VCaP (cell line): ENCODE data around the gene PI4KA.
"Not testable (repeated sequence)": the region's sequence is repeated elsewhere in the genome, so short reads cannot be mapped to it uniquely, and the experiment has no call there.

ENCODE experiments used
- H3K27ac ChIP-seq: fragments of 450-650 bp; 2 replicates; pipeline ENCODE4 v1.5.1; 2017
- CTCF ChIP-seq: fragments of 450-650 bp; conservative IDR thresholded peaks from 2 replicates; pipeline ENCODE4 v1.5.1; 2017; ENCODE audit warnings: mild to moderate bottlenecking, moderate library complexity

The PI4KA gene

GRCh38 chr22:20673295-20674195 is 185.1 kb downstream of the PI4KA start:
- H3K27ac ChIP-seq: no peak overlapping the region
- TF ChIP-seq CTCF: no peak

DNA sequence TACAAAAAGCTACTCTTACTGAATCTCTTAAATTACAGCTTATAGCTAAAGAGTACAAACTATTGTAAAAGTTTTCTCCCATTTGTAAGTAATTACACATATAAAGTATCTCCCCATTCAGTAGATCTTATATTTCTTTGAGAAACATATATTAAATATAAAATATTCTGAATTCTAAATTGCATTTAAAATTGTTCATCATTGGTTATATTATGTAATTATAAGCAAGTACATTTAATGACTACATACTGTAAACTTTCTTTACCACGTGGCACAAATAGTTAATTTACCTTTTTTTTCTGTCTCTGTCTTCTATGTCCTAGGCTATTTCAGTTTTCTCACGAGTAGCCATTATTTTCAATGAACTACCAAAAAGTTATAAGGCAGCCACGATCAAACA is 185.9 kb downstream of the PI4KA start:
- no peak overlapping the region for H3K27ac ChIP-seq
- no peak for TF ChIP-seq CTCF

DNA sequence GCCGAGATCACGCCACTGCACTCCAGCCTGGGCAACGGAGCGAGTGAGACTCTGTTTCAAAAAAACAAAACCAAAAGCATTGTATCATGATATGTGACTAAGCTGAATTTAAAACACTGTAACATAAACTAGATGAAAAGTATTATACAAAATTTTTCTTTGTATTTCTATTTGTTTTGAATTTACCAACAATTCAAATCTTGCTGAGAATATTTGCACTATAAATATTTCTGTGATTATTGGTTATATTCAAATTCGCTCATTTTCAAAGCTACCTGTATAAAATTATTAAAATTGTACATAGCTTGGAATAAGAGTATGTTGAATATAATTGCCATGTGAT is 186.6 kb downstream of the PI4KA start:
- no peak for TF ChIP-seq CTCF
- no peak overlapping the region for H3K27ac ChIP-seq

DNA sequence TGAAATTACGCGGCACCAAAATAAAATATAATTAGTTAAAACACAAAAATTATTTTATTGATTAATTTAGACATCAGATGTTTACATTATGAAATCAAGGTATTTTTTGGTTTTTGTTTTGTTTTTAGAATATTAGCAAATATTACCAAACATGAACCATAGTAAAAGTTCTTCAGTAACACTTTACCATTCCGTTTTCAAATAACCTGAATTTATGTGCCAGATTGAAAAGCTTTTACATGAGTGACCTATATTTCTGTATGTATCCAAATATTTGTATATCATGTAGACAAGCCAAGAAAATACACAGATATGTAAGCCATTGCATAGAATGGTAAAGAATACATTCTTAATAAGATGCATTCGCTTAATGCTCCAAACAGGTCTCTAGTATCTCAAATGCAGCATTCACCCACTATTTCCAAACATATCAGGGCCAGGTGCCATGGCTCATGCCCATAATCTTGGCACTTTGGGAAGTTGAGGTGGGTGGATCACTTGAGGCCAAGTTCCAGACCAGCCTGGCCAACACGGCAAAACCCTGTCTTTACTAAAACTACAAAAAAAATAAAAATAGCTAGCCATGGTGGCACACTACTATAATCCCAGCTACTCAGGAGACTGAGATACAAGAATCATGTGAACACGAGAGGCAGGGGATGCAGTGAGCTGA is 187.1 kb downstream of the PI4KA start:
- no peak for TF ChIP-seq CTCF
- H3K27ac ChIP-seq: no peak overlapping the region

- not testable (repeated sequence) for H3K27ac ChIP-seq
Measured at GRCh38 chr22:20670457-20671261, 188.0 kb downstream of the PI4KA start.

- H3K27ac ChIP-seq: not testable (repeated sequence)
Measured at GRCh38 chr22:20669884-20670283, 188.7 kb downstream of the PI4KA start.

GRCh38 chr22:20669471-20669870 is 189.1 kb downstream of the PI4KA start:
- H3K27ac ChIP-seq: not testable (repeated sequence)

GRCh38 chr22:20668769-20669168 is 189.8 kb downstream of the PI4KA start:
- not testable (repeated sequence) for H3K27ac ChIP-seq

DNA sequence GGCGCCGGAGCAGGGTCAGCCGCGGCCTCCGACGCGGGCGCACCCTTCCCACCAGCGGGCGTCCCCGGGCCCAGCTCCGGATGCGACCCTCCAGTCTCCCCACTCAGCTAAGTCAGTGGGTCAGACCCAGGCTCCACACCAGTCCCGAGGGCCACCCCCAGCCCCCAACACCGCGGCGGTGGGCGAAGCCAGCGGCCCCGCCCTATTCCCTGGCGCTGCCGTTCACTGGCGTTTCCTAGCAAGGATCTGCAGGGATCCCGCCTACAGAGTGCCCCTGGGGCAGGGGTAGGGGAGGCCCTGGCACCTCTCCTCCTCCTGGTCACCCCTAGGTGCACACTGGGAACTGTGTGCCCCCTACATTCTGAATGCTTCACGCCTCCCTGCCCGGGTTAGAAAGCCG is 190.4 kb downstream of the PI4KA start:
- not testable (repeated sequence) for H3K27ac ChIP-seq

GRCh38 chr22:20667548-20667947 is 191.1 kb downstream of the PI4KA start:
- H3K27ac ChIP-seq: not testable (repeated sequence)
